IPS-20b (cell line): ENCODE measurements around the gene TFDP2.
"Not testable (repeated sequence)": the region's sequence is repeated elsewhere in the genome, so short reads cannot be mapped to it uniquely, and the experiment has no call there.

Experiments used
- H3K27ac ChIP-seq: one replicate; pipeline ENCODE4 v1.5.1; 2013; ENCODE audit warnings: low read length
- H3K27me3 ChIP-seq: 2 replicates; pipeline ENCODE4 v1.6.1; 2013; ENCODE audit warnings: mild to moderate bottlenecking, low read length, inconsistent platforms; ENCODE audit not compliant: insufficient read depth
- H3K36me3 ChIP-seq: 2 replicates; pipeline ENCODE4 v1.6.1; 2013; ENCODE audit warnings: low read depth, mild to moderate bottlenecking, inconsistent platforms, low read length, moderate library complexity; ENCODE audit not compliant: insufficient read depth
- H3K4me1 ChIP-seq: 2 replicates; pipeline ENCODE4 v1.6.1; 2013; ENCODE audit warnings: mild to moderate bottlenecking, control low read depth, inconsistent platforms, low read length, moderate library complexity; ENCODE audit not compliant: insufficient read depth
- H3K4me3 ChIP-seq: 2 replicates; pipeline ENCODE4 v1.5.1; 2013; ENCODE audit warnings: mild to moderate bottlenecking, low read length, inconsistent platforms
- H3K9ac ChIP-seq: 2 replicates; pipeline ENCODE4 v1.6.1; 2013; ENCODE audit warnings: low read depth, mild to moderate bottlenecking, inconsistent platforms, low read length, moderate library complexity
- H3K9me3 ChIP-seq: 2 replicates; pipeline ENCODE4 v1.6.1; 2013; ENCODE audit warnings: mild to moderate bottlenecking, low read depth, low read length, inconsistent platforms; ENCODE audit not compliant: insufficient read depth

TFDP2 gene

DNA sequence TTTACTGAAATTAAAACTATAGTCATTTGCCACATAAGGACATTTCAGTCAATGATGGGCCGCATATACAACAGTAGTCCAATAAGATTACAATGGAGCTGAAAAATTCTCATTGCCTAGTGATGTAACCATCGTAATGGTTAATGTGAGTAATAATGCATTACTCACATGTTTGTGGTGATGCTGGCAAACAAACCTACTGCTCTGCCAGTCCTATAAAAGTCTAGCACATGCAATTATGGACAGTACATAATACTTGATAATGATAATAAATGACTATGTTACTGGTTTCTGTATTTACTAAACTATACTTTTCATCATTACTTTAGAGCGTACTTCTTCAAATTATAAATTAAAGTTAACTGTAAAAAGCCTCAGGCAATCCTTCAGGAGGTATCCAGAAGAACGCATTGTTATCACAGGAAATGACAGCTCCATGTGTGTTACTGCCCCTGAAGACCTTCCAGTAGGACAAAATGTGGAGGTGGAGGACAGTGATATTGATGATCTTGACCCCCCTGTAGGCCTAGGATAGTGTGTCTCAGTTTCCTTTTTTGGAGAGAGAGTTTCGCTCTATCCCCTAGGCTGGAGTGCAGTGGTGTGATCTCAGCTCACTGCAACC, 170.2 kb downstream of the TFDP2 start:
- H3K9me3 ChIP-seq: no peaks in the 10 kb centered on the region
- H3K36me3 ChIP-seq: peaks cover 49% of the 10 kb centered on the region
- no peaks in the 10 kb centered on the region for H3K4me1 ChIP-seq
- H3K27me3 ChIP-seq: no peaks in the 10 kb centered on the region
- no peak overlapping the region for H3K9ac ChIP-seq
- no peak overlapping the region for H3K4me3 ChIP-seq
- H3K27ac ChIP-seq: no peak overlapping the region

DNA sequence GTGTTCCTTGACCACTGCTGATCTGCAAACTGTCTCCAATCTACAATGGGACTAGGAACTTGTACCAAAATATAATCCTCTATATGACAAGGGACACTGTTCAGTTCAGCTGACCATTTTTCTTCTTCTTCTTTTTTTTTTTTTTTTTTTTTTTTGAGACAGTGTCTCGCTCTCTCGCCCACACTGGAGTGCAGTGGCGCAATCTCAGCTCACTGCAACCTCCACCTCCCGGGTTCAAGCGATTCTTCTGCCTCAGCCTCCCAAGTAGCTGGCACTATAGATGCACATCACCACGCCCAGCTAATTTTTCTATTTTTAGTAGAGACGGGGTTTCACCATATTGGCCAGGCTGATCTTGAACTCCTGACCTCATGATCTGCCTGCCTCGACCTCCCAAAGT, 174.6 kb downstream of the TFDP2 start:
- not testable (repeated sequence) for H3K9ac ChIP-seq, H3K4me1 ChIP-seq, H3K27ac ChIP-seq, H3K9me3 ChIP-seq, H3K4me3 ChIP-seq, H3K27me3 ChIP-seq
- H3K36me3 ChIP-seq: peaks cover 67% of the 10 kb centered on the region

DNA sequence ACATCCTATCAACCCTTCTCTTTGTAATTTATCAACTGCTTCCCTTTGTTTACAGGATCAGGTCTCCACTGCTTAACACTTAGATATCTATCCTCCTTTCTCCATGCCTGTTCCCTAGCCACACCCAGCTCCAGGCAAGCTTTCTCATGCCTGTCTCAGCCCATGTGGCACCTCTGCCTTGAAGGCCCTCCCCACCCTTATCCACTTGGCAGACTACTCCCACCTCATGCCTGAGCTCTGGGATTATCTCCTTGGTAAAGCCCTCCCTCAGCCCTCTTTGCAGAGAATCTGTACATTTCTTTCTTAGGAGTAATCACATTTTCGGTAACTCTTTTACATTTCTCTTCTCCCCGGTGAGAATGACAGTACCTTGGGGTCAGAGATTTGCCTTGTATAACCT, 176.9 kb downstream of the TFDP2 start:
- no peaks in the 10 kb centered on the region for H3K27me3 ChIP-seq
- no peaks in the 10 kb centered on the region for H3K4me1 ChIP-seq
- peaks cover 61% of the 10 kb centered on the region for H3K36me3 ChIP-seq
- H3K4me3 ChIP-seq: no peak overlapping the region
- H3K27ac ChIP-seq: no peak overlapping the region
- no peak overlapping the region for H3K9ac ChIP-seq
- H3K9me3 ChIP-seq: no peaks in the 10 kb centered on the region

DNA sequence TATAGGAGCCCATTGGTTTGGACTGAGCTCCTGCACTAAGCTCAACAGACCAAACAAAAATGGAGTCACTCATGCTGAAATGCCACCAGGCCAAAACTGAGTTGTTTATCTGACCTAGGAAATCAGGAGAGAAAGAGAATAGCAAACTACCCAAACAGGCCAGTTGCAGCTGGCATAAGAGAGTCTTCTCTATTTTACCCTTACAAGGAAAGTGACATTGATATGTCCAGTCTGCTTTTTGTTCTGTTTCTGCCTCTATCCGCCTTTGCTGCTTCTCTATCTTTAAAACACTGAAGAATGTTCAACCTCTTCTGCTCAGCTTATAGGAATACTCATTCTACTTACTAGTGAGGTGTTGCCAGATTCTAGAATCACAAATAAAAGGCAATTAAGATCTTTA, 177.8 kb downstream of the TFDP2 start:
- H3K36me3 ChIP-seq: peaks cover 63% of the 10 kb centered on the region
- H3K9me3 ChIP-seq: no peaks in the 10 kb centered on the region
- H3K4me1 ChIP-seq: no peaks in the 10 kb centered on the region

DNA sequence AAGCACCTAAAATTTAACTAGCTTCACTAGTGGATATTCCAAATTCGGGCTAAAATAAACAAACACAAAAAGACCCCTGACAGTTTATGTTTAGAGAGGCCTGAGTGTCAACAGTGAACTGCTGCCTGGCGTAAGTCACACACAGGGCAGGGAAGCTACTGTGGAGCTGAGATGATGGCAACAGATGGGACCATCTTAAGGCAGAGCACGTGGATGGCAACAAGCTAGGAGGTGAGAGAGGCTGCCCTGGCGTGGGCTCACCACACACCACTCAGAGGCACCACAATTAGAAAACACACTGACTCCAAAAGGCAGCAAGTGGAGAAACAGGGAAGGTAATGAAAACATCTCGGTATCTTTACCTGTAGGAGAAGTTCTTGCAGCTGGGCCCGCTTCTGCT, 179.6 kb downstream of the TFDP2 start:
- Histone ChIP-seq H3K9me3 (no peaks in the 10 kb centered on the region), H3K9ac (no peak overlapping the region), H3K36me3 (peaks cover 59% of the 10 kb centered on the region), H3K4me3 (no peak overlapping the region), H3K4me1 (no peaks in the 10 kb centered on the region), H3K27me3 (no peaks in the 10 kb centered on the region), H3K27ac (no peak overlapping the region)

More for the DNA sequence above, 177.8 kb downstream of the TFDP2 start:
- no peak overlapping the region for H3K27ac ChIP-seq
- no peak overlapping the region for H3K9ac ChIP-seq
- H3K4me3 ChIP-seq: no peak overlapping the region
- no peaks in the 10 kb centered on the region for H3K27me3 ChIP-seq

DNA sequence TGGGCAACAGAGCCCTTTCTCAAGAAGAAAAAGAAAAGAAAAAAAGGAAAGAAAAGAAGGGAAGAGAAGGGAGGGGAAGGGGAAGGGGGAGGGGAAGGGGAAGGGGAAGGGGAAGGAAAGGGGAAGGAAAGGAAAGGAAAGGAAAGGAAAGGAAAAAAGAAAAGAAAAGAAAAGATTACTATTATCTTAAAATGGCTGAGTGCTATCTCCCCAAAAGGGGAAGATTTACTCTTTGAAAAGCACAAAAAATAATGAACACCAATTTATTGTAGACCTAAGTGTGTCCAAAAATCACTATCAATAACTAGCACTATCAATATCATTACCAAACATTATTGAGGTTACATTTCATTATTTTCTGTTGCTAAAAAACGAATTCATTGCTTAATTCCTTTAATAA, 183.9 kb downstream of the TFDP2 start:
- no peaks in the 10 kb centered on the region for H3K9me3 ChIP-seq
- peaks cover 68% of the 10 kb centered on the region for H3K36me3 ChIP-seq
- H3K4me3 ChIP-seq: no peak overlapping the region
- H3K4me1 ChIP-seq: no peaks in the 10 kb centered on the region
- H3K27ac ChIP-seq: no peak overlapping the region
- H3K27me3 ChIP-seq: no peaks in the 10 kb centered on the region
- H3K9ac ChIP-seq: no peak overlapping the region

DNA sequence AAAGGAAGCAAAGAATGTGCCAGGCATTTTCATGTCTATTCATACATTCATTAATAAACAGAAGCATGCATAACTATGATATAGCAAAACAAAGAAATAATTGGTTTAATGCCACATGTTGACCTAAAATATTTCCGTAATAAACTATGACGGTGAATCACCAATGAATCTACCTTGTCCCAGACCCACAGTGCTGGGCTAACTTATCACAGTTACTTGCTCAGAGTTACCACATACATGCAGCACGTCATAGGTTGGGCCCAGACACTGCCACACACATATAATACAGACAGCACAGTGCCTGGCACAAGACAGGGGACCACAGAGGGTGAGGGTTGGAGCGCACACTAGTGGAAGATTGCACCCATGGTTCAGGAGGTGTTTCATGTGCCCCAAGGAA, 186.0 kb downstream of the TFDP2 start:
- Histone ChIP-seq H3K27me3 (no peaks in the 10 kb centered on the region), H3K9me3 (no peaks in the 10 kb centered on the region), H3K4me1 (no peaks in the 10 kb centered on the region), H3K4me3 (no peak overlapping the region), H3K9ac (no peak overlapping the region), H3K27ac (no peak overlapping the region), H3K36me3 (peaks cover 77% of the 10 kb centered on the region)

DNA sequence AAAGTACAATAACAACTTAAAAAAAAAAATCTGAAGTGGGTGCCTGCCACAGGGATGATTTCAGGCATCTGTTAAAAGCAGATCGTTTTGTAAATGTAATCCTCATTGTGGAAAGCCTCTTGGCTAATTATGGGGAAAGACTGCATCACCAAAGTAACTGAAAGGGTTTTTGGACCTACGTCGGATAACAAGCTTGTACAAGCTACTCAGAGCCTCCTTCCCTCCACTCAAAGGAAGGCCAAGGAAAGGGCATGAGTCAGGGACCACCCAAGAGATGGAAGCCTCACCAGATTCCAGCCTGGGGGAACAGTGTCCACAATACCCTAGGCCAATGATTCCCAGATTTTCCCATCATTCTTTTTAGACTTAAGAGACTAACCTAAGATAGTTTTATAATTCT, 188.6 kb downstream of the TFDP2 start:
- Histone ChIP-seq H3K9me3 (no peaks in the 10 kb centered on the region), H3K27ac (no peak overlapping the region), H3K4me1 (no peaks in the 10 kb centered on the region), H3K27me3 (no peaks in the 10 kb centered on the region), H3K36me3 (peaks cover 81% of the 10 kb centered on the region), H3K9ac (no peak overlapping the region), H3K4me3 (no peak overlapping the region)

DNA sequence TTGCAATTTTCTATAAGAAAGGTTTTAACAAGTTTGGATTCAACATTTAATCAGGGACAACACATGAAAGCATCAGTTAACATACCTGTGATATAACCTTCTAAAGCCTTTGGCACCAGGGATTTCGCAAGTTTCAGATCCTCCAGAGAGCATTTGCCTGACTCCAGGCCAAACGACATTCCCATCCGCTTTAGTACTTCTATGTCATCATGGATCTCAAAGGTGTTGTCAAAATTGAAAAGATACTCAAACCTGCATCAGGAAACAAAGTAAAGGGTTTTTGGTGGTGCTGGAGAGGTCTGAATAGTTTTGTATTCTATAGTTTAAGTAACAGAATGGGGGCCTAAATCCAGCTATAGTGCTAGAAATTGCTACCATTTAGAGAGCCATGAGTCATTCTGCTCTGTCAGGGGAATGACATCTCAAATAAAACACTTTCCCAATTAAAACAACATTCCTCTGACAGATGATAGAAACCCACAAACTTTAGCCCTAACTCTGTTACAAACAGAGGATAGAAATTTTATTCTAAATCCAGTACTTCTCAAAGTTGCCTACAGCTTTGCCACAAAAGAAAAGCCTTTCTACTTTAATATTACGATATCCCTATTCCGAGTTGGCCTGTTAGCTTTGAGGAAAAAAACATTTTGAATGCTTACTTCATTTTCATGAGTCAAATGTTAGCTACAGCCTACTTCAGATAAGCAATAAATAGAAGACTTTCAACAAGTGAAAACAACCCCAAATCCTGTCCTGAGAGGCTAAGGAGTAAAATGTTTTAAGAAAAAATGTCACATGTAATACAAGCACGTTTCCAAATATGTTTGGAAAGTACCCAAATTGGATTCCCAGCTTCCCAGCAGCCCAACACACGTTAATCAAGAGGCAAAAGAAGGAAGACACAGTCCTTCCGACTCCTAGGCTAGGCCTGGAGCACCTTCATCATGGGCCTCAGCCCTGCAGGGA, 189.5 kb downstream of the TFDP2 start:
- Histone ChIP-seq H3K27me3 (no peaks in the 10 kb centered on the region), H3K27ac (no peak overlapping the region), H3K9me3 (no peaks in the 10 kb centered on the region), H3K4me3 (no peak overlapping the region), H3K9ac (no peak overlapping the region), H3K4me1 (no peaks in the 10 kb centered on the region), H3K36me3 (peaks cover 77% of the 10 kb centered on the region)

DNA sequence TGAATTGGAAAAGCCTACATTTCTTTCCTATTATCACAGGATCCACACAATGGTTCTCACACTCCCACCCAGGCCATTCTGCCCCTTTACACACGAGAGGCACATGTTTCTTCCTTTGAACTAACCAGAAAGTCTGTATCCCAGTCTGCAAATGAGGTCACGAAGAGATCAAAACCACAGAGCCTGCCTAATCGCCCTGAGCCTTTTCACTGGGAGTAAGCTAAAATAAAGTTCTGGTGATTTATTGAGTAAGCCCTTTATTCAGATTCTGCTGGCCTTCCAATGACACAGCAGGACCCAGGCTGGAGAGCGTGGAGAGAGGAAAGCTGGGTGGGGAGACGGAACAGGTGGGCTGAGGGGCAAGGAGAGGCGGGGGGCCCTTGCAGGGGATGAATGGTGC, 194.2 kb downstream of the TFDP2 start:
- no peaks in the 10 kb centered on the region for H3K9me3 ChIP-seq
- H3K36me3 ChIP-seq: peaks cover 62% of the 10 kb centered on the region
- no peaks in the 10 kb centered on the region for H3K4me1 ChIP-seq
- H3K27ac ChIP-seq: no peak overlapping the region
- H3K27me3 ChIP-seq: no peaks in the 10 kb centered on the region
- no peak overlapping the region for H3K9ac ChIP-seq
- H3K4me3 ChIP-seq: no peak overlapping the region

DNA sequence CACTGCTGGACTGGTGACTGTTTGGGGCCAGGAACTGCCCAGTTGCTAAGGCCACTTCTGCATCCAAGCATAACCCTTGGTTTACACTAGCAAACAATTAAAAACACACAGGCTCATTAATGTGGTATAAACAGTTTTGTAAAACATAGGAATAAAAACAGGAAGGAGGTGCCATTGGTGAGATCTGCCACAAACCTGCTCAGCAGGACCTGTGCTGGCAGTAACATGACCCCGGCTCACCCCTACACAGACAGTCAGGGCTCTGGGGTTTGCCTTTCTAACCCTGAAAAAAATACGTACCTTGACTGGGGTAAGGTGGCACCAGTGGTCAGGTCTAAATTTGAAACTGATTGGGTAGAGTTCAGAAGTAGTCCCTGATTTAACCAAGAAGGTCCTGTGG, 196.7 kb downstream of the TFDP2 start:
- no peaks in the 10 kb centered on the region for H3K27me3 ChIP-seq
- no peak overlapping the region for H3K27ac ChIP-seq
- no peaks in the 10 kb centered on the region for H3K4me1 ChIP-seq
- peaks cover 40% of the 10 kb centered on the region for H3K36me3 ChIP-seq
- no peaks in the 10 kb centered on the region for H3K9me3 ChIP-seq
- H3K4me3 ChIP-seq: no peak overlapping the region
- no peak overlapping the region for H3K9ac ChIP-seq
